ENCODE measurements around the gene RAMP3.

GRCh38 chr7:45133352-45133751 is 24.2 kb upstream of the RAMP3 start:
- TF ChIP-seq, protein P1, sequence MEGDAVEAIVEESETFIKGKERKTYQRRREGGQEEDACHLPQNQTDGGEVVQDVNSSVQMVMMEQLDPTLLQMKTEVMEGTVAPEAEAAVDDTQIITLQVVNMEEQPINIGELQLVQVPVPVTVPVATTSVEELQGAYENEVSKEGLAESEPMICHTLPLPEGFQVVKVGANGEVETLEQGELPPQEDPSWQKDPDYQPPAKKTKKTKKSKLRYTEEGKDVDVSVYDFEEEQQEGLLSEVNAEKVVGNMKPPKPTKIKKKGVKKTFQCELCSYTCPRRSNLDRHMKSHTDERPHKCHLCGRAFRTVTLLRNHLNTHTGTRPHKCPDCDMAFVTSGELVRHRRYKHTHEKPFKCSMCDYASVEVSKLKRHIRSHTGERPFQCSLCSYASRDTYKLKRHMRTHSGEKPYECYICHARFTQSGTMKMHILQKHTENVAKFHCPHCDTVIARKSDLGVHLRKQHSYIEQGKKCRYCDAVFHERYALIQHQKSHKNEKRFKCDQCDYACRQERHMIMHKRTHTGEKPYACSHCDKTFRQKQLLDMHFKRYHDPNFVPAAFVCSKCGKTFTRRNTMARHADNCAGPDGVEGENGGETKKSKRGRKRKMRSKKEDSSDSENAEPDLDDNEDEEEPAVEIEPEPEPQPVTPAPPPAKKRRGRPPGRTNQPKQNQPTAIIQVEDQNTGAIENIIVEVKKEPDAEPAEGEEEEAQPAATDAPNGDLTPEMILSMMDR (IDR thresholded peaks at IDR 0.05; ENCODE audit: low read depth, low read length): no peak
- TF ChIP-seq EZH2phosphoT487 (IDR thresholded peaks at IDR 0.05; ENCODE audit: low read depth): no peak

Measured in OCI-LY3 (cell line).